IPS-NIHi7 (cell line): Measurements from ENCODE around the gene RNF11.
"Not testable (repeated sequence)": the region's sequence is repeated elsewhere in the genome, so short reads cannot be mapped to it uniquely, and the experiment has no call there.

Experiments used
- DNase-seq: peaks from one replicate; pipeline ENCODE4 v3.0.0; 2012; ENCODE audit warnings: mixed read lengths; ENCODE audit errors: extremely low spot score

RNF11 gene

GRCh38 chr1:51227231-51227960, 8.7 kb upstream of the RNF11 start:
- DNase-seq: not testable (repeated sequence)

- not testable (repeated sequence) for DNase-seq
These were observed 7.6 kb upstream of the RNF11 start for GRCh38 chr1:51228471-51228870.

- DNase-seq: no peak
These were observed 5.5 kb upstream of the RNF11 start for GRCh38 chr1:51230501-51231078.

- DNase-seq: no peak
These were observed 5.0 kb upstream of the RNF11 start for GRCh38 chr1:51231120-51231519.

- DNase-seq: no peak
These were observed 4.2 kb upstream of the RNF11 start for GRCh38 chr1:51231896-51232295.

- DNase-seq: not testable (repeated sequence)
These were observed 1.8 kb upstream of the RNF11 start for GRCh38 chr1:51234236-51234635.

GRCh38 chr1:51234721-51235425, 1.2 kb upstream of the RNF11 start:
- DNase-seq: no peak

GRCh38 chr1:51236531-51237350, 668 bp downstream of the RNF11 start:
- DNase-seq: peak; percentile 38

- no peak for DNase-seq
These were observed 1.4 kb downstream of the RNF11 start for GRCh38 chr1:51237351-51238033.

GRCh38 chr1:51238034-51238403, 1.9 kb downstream of the RNF11 start:
- DNase-seq: no peak

GRCh38 chr1:51240084-51240483, 4.0 kb downstream of the RNF11 start:
- no peak for DNase-seq

- DNase-seq: no peak
These were observed 5.0 kb downstream of the RNF11 start for GRCh38 chr1:51241119-51241518.

GRCh38 chr1:51242546-51242945, 6.5 kb downstream of the RNF11 start:
- no peak for DNase-seq

- no peak for DNase-seq
These were observed 10.9 kb downstream of the RNF11 start for GRCh38 chr1:51247022-51247421.

GRCh38 chr1:51247499-51247898, 11.4 kb downstream of the RNF11 start:
- DNase-seq: no peak

GRCh38 chr1:51249445-51249844, 13.4 kb downstream of the RNF11 start:
- no peak for DNase-seq

GRCh38 chr1:51250729-51251128, 14.7 kb downstream of the RNF11 start:
- DNase-seq: not testable (repeated sequence)

- not testable (repeated sequence) for DNase-seq
These were observed 15.1 kb downstream of the RNF11 start for GRCh38 chr1:51251165-51251564.

- DNase-seq: no peak
These were observed 16.3 kb downstream of the RNF11 start for GRCh38 chr1:51252366-51252765.

- DNase-seq: no peak
These were observed 17.6 kb downstream of the RNF11 start for GRCh38 chr1:51253691-51254090.

GRCh38 chr1:51255331-51255730, 19.3 kb downstream of the RNF11 start:
- no peak for DNase-seq
